Liver (tissue), 3 donors: ENCODE data around the gene ZNF157.

Experiments used
- GABPA ChIP-seq, 2 donors: IDR thresholded peaks in 1 of 2; conservative IDR thresholded peaks in 1 of 2; 2 replicates each; pipeline ENCODE4 v1.6.1; 2016; ENCODE audit warnings: antibody characterized with exemption in 2 of 2, mild to moderate bottlenecking in 1 of 2, moderate library complexity in 1 of 2
- RXRA ChIP-seq, 2 donors: IDR thresholded peaks; 2 replicates each; pipeline ENCODE4 v1.6.1; 2017 to 2018; ENCODE audit warnings: antibody characterized with exemption in 2 of 2, mild to moderate bottlenecking in 1 of 2
- TF ChIP-seq, protein P1 (sequence below): fragments of 150-350 bp; IDR thresholded peaks from 2 replicates; pipeline ENCODE4 v1.5.1; 2017; ENCODE audit warnings: improper control_type of control experiment, low read depth, low read length; ENCODE audit not compliant: missing input control
- TF ChIP-seq, protein P2 (sequence below): IDR thresholded peaks from 2 replicates; pipeline ENCODE4 v1.6.1; 2016; ENCODE audit warnings: antibody characterized with exemption
- donor health status: healthy.
- donor health status: healthy.

DNA sequence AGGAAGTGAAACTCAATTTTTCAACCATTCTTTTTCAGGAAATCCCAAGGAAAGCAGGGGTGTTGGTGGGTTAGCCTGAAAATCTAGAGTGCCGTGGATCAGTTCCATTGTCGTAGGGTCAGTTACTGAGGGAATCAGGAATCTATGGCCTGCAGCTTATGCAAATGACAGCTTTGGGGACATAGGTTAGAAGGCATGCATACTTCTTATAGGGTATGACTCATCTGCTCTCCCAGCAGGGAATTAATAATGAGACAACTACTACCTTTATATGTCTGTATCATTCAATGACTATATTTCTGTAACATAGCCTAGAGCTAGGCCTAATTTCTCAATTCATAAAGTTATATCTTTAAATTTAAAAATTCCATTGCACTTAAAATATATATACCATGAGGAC lies 76.1 kb downstream of the ZNF157 start:
- TF ChIP-seq, protein P1, sequence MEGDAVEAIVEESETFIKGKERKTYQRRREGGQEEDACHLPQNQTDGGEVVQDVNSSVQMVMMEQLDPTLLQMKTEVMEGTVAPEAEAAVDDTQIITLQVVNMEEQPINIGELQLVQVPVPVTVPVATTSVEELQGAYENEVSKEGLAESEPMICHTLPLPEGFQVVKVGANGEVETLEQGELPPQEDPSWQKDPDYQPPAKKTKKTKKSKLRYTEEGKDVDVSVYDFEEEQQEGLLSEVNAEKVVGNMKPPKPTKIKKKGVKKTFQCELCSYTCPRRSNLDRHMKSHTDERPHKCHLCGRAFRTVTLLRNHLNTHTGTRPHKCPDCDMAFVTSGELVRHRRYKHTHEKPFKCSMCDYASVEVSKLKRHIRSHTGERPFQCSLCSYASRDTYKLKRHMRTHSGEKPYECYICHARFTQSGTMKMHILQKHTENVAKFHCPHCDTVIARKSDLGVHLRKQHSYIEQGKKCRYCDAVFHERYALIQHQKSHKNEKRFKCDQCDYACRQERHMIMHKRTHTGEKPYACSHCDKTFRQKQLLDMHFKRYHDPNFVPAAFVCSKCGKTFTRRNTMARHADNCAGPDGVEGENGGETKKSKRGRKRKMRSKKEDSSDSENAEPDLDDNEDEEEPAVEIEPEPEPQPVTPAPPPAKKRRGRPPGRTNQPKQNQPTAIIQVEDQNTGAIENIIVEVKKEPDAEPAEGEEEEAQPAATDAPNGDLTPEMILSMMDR, result no peak
- TF ChIP-seq, protein P2, sequence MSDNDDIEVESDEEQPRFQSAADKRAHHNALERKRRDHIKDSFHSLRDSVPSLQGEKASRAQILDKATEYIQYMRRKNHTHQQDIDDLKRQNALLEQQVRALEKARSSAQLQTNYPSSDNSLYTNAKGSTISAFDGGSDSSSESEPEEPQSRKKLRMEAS, result no peak
- TF ChIP-seq GABPA (IDR thresholded peaks at IDR 0.05 in 1 of 2, conservative IDR thresholded peaks at IDR 0.05 in 1 of 2), result no peak
- TF ChIP-seq RXRA (IDR thresholded peaks at IDR 0.05), result no peak
